HCT116 (cell line): ENCODE data around the gene SNED1. TPM values are rescaled to one million over a fixed set of nuclear protein-coding genes. Genes with fewer than 3 reads are reported as not detected.

Experiments
- ATAC-seq: fragments of 200-7000 bp; cut with Tn5 transposase; 2 replicates; pipeline ENCODE4 v1.9.1; 2020; ENCODE audit warnings: mild to moderate bottlenecking, moderate library complexity
- BruUV-seq: library from RNA; stranded (reverse); fragments of 400-500 nt; replicated peaks from 2 replicates; lab custom pipeline; 2021; lab: Mats Ljungman, UMichigan
- CTCF ChIA-PET: fragments of 300-600 bp; sonication (Branson Sonifier 250); formaldehyde crosslinking; loops from one replicate; lab custom pipeline; 2021; ENCODE audit warnings: antibody characterized with exemption; lab: Charles Lee
- POLR2A ChIA-PET: fragments of 300-600, 350-600 bp; sonication (Branson Sonifier 250); formaldehyde crosslinking; loops from one replicate; lab custom pipeline; 2021; ENCODE audit warnings: antibody characterized with exemption; lab: Charles Lee
- RAD21 ChIA-PET, 2 experiments: fragments of 300-600 bp; sonication (Branson Sonifier 250); formaldehyde crosslinking; loops; one replicate each; lab custom pipeline; 2023; ENCODE audit warnings: low total read pairs in 2 of 2; ENCODE audit not compliant: uncharacterized antibody in 2 of 2, unreplicated experiment in 2 of 2, low non-redundant PET in 1 of 2; lab: Charles Lee
- DNase-seq: peaks from one replicate; pipeline ENCODE4 v3.0.0-alpha.2; 2010; ENCODE audit warnings: low read depth, low spot score
- H2AFZ ChIP-seq: fragments of 200-600 bp; shearing (Covaris generic), sonication (generic); 2 replicates; pipeline ENCODE4 v1.6.1; 2017; ENCODE audit warnings: low read depth, mixed run types, mixed read lengths, antibody characterized with exemption, low read length; ENCODE audit not compliant: poor library complexity, severe bottlenecking
- H3K27ac ChIP-seq: 2 replicates; pipeline ENCODE4 v1.5.1; 2012; ENCODE audit warnings: low read depth, low read length
- H3K27me3 ChIP-seq: fragments of 200-600 bp; sonication (generic); 2 replicates; pipeline ENCODE4 v1.6.1; 2016; ENCODE audit warnings: mixed run types, low read length, mixed read lengths; ENCODE audit not compliant: insufficient read depth
- H3K36me3 ChIP-seq, 2 experiments: fragments of 200-500 bp in 1 of 2; fragments of 200-600 bp in 1 of 2; sonication (Bioruptor generic) in 1 of 2; sonication (generic) in 1 of 2; 2 replicates each; pipeline versions ENCODE4 v1.5.1 to v1.6.1; 2014 to 2016; ENCODE audit warnings: low read length in 2 of 2, inconsistent platforms in 1 of 2, mixed read lengths in 1 of 2, mixed run types in 1 of 2; ENCODE audit not compliant: insufficient read depth in 2 of 2, control insufficient read depth in 1 of 2
- H3K4me1 ChIP-seq, 2 experiments: fragments of 200-600 bp in 1 of 2; sonication (generic) in 1 of 2; 2 replicates each; pipeline versions ENCODE4 v1.5.1 to v1.6.1; 2012 to 2017; ENCODE audit warnings: low read length in 2 of 2, inconsistent platforms in 1 of 2, mild to moderate bottlenecking in 1 of 2, mixed read lengths in 1 of 2, mixed run types in 1 of 2, moderate library complexity in 1 of 2; ENCODE audit not compliant: insufficient read depth in 2 of 2, control insufficient read depth in 1 of 2
- H3K4me2 ChIP-seq: fragments of 200-600 bp; sonication (generic); 2 replicates; pipeline ENCODE4 v1.6.1; 2017; ENCODE audit warnings: mixed run types, low read length, mixed read lengths
- H3K4me3 ChIP-seq, 2 experiments: fragments of 200-600 bp in 1 of 2; sonication (generic) in 1 of 2; replicated peaks in 1 of 2; 2 replicates each; pipeline ENCODE4 v1.5.1; 2011 to 2016; ENCODE audit warnings: low read length in 2 of 2, control low read depth in 1 of 2, low read depth in 1 of 2, mild to moderate bottlenecking in 1 of 2, mixed read lengths in 1 of 2, mixed run types in 1 of 2
- H3K79me2 ChIP-seq: fragments of 200-600 bp; sonication (generic); 2 replicates; pipeline ENCODE4 v1.6.1; 2017; ENCODE audit warnings: mild to moderate bottlenecking, mixed run types, low read length, moderate library complexity, mixed read lengths; ENCODE audit not compliant: insufficient read depth
- H3K9ac ChIP-seq: fragments of 200-600 bp; sonication (generic); 2 replicates; pipeline ENCODE4 v1.6.1; 2016; ENCODE audit warnings: low read length, mixed read lengths
- H3K9me2 ChIP-seq: fragments of 200-600 bp; sonication (generic), shearing (Covaris generic); 2 replicates; pipeline ENCODE4 v1.6.1; 2017; ENCODE audit warnings: mixed run types, mild to moderate bottlenecking, moderate library complexity; ENCODE audit not compliant: insufficient read depth
- H3K9me3 ChIP-seq, 2 experiments: fragments of 200-500 bp in 1 of 2; fragments of 200-600 bp in 1 of 2; sonication (Bioruptor generic) in 1 of 2; sonication (generic) in 1 of 2; 2 replicates each; pipeline ENCODE4 v1.6.1; 2014 to 2017; ENCODE audit warnings: low read length in 2 of 2, mixed read lengths in 2 of 2, inconsistent platforms in 1 of 2, low read depth in 1 of 2, mild to moderate bottlenecking in 1 of 2, mixed run types in 1 of 2, moderate library complexity in 1 of 2; ENCODE audit not compliant: control insufficient read depth in 1 of 2, insufficient read depth in 1 of 2
- H4K20me1 ChIP-seq: fragments of 200-600 bp; sonication (generic), shearing (Covaris generic); 2 replicates; pipeline ENCODE4 v1.6.1; 2017; ENCODE audit warnings: mixed run types, mild to moderate bottlenecking, moderate library complexity; ENCODE audit not compliant: insufficient read depth
- CBX3 ChIP-seq: IDR thresholded peaks from 2 replicates; pipeline ENCODE4 v1.6.1; 2012; ENCODE audit warnings: low read depth
- CEBPB ChIP-seq: IDR thresholded peaks from 2 replicates; pipeline ENCODE4 v1.6.1; 2012; ENCODE audit warnings: low read depth
- ELF1 ChIP-seq: IDR thresholded peaks from 2 replicates; pipeline ENCODE4 v1.6.1; 2012; ENCODE audit warnings: low read depth, borderline replicate concordance
- EZH2 ChIP-seq: fragments of 200-600 bp; sonication (generic); IDR thresholded peaks from 2 replicates; pipeline ENCODE4 v1.6.1; 2017; ENCODE audit warnings: antibody characterized with exemption, mixed run types
- EZH2phosphoT487 ChIP-seq: fragments of 200-600 bp; IDR thresholded peaks from 2 replicates; pipeline ENCODE4 v1.6.1; 2018; ENCODE audit warnings: antibody characterized with exemption, borderline replicate concordance
- FOSL1 ChIP-seq: IDR thresholded peaks from 2 replicates; pipeline ENCODE4 v1.6.1; 2012; ENCODE audit warnings: low read depth
- POLR2A ChIP-seq: IDR thresholded peaks from 2 replicates; pipeline ENCODE4 v1.7.0; 2011; ENCODE audit warnings: borderline replicate concordance; ENCODE audit not compliant: insufficient read depth, insufficient read length; ENCODE audit errors: extremely low read depth
- POLR2AphosphoS5 ChIP-seq: IDR thresholded peaks from 2 replicates; pipeline ENCODE4 v1.6.1; 2011; ENCODE audit warnings: mild to moderate bottlenecking, low read depth, low read length, moderate library complexity
- RAD21 ChIP-seq: IDR thresholded peaks from 2 replicates; pipeline ENCODE4 v1.6.1; 2012; ENCODE audit warnings: low read depth, mild to moderate bottlenecking
- SIN3A ChIP-seq: IDR thresholded peaks from 2 replicates; pipeline ENCODE4 v1.6.1; 2012; ENCODE audit warnings: low read depth
- SP1 ChIP-seq: IDR thresholded peaks from 2 replicates; pipeline ENCODE4 v1.6.1; 2012; ENCODE audit warnings: low read depth
- SRF ChIP-seq: IDR thresholded peaks from 2 replicates; pipeline ENCODE4 v1.6.1; 2012; ENCODE audit warnings: low read depth
- YY1 ChIP-seq: IDR thresholded peaks from 2 replicates; pipeline ENCODE4 v1.6.1; 2011; ENCODE audit warnings: low read length, low read depth, moderate library complexity, mild to moderate bottlenecking; ENCODE audit not compliant: insufficient replicate concordance; ENCODE audit errors: extremely low read depth
- ZFX ChIP-seq: fragments of 450-650 bp; IDR thresholded peaks from 2 replicates; pipeline ENCODE4 v1.6.1; 2017
- ZNF274 ChIP-seq: fragments of 200-500 bp; sonication (Bioruptor generic); IDR thresholded peaks from 2 replicates; pipeline ENCODE4 v1.6.1; 2014; ENCODE audit warnings: mild to moderate bottlenecking, low read depth, low read length, inconsistent platforms
- intact Hi-C: fragments of 100-400 bp; cut with micrococcal nuclease; formaldehyde crosslinking; loops from 2 replicates; pipeline ENCODE4 v1.10.0; 2022
- total RNA-seq: library from RNA; stranded (reverse); gene quantifications from one replicate; pipeline ENCODE4 v1.2.1, GENCODE V29; 2021; ENCODE audit not compliant: unreplicated experiment
- TF ChIP-seq, protein P1 (sequence below): IDR thresholded peaks from 2 replicates; pipeline ENCODE4 v1.6.1; 2012; ENCODE audit warnings: low read depth
- TF ChIP-seq, protein P2 (sequence below), 3 experiments: fragments of 200-600 bp in 1 of 3; sonication (generic) in 1 of 3; IDR thresholded peaks in 2 of 3; conservative IDR thresholded peaks in 1 of 3; 2 replicates each; pipeline ENCODE4 v1.5.1; 2012 to 2017; ENCODE audit warnings: low read depth in 2 of 3, low read length in 2 of 3, antibody characterized with exemption in 1 of 3, borderline replicate concordance in 1 of 3, control low read depth in 1 of 3, mild to moderate bottlenecking in 1 of 3, mixed read lengths in 1 of 3, mixed run types in 1 of 3, moderate library complexity in 1 of 3; ENCODE audit not compliant: insufficient read depth in 1 of 3
- TF ChIP-seq, protein P3 (sequence below): IDR thresholded peaks from 2 replicates; pipeline ENCODE4 v1.6.1; 2011; ENCODE audit warnings: mild to moderate bottlenecking, low read length, moderate library complexity; ENCODE audit not compliant: insufficient replicate concordance; ENCODE audit errors: extremely low read depth
- TF ChIP-seq, protein P4 (sequence below): IDR thresholded peaks from 2 replicates; pipeline ENCODE4 v1.6.1; 2012

SNED1 gene
- total RNA-seq, 1 experiment from 2014 or later: 9.6 TPM

DNA sequence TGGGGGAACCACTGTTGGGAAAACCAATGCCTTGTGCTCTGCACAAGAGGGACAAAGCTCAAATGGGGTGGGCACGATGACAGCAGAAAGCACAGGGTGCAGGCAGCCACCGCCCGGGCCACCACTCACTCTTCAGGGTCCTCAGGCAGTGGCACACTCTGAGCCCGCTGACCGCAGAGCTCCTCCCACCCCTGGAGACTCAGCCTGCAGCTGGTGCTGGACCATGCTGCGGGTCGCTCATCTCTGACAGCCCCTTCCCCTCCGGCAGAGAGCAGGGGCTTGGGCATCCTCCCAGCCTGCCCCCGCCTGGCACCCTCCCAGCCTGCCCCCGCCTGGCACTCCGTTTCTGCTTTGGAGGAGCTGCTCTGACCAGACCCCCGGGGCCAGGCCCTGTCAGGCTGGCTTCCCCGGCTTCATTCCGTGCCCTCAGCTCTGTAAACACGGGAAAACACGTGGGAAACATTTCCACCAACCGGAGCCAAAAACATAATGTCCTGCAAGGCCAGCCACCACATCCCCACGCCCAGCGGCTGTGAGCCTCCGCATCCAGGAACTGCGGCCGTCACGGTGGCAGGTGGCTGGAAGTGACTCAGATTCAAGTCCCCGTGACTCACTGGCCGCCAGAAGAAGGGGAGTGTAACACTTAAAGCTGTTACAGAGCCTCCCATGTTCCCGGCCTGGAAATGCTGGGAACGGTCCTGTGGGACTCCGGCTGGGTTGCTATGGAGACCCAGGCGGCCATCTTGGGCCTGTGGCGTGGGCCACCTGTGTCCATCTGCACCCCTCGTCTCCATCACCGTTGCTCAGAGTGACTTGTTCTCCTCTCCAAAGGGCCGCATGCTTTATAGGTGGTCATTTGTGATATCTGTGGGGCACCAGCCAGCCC is 6.8 kb upstream of the SNED1 start:
- POLR2A ChIA-PET: no interaction called here
- Histone ChIP-seq H3K4me2 (peak overlapping the region; percentile 51), H3K9me2 (no peaks in the 10 kb centered on the region), H4K20me1 (no peaks in the 10 kb centered on the region), H3K79me2 (no peaks in the 10 kb centered on the region), H3K36me3 (no peaks in the 10 kb centered on the region), H3K4me3 (peak overlapping the region in 1 of 2 experiments; percentile 8; a peak in 1 of 4 replicates), H3K9ac (no peak overlapping the region), H3K4me1 (peaks cover 6 to 20% of the 10 kb centered on the region in 2 experiments; a peak in 3 of 4 replicates), H2AFZ (peak overlapping the region; percentile 47), H3K9me3 (no peaks in the 10 kb centered on the region), H3K27me3 (no peaks in the 10 kb centered on the region), H3K27ac (no peak overlapping the region; the same call in 1 of the 2 replicates)
- CTCF ChIA-PET: interaction anchor here (1.1 kb wide), 1 partner anchor 8 kb away, joined by 6 read pairs; no protein-coding TSS in a partner anchor
- no TSS peak for BruUV-seq
- DNase-seq (peak; percentile 80), ATAC-seq (peak; percentile 74)
- RAD21 ChIA-PET: no interaction called here
- intact Hi-C loops: loop anchor here (2.0 kb wide), 1 partner anchor 141 kb away; no protein-coding TSS in a partner anchor
- TF ChIP-seq ZNF274 (no peak), EZH2phosphoT487 (no peak), CEBPB (no peak), SIN3A (no peak), SRF (no peak), FOSL1 (no peak), YY1 (peak; percentile 86), EZH2 (no peak), POLR2AphosphoS5 (peak; percentile 47), CBX3 (no peak), ZFX (peak; percentile 54), RAD21 (no peak), ELF1 (no peak), POLR2A (no peak), SP1 (no peak)
- TF ChIP-seq, protein P1, sequence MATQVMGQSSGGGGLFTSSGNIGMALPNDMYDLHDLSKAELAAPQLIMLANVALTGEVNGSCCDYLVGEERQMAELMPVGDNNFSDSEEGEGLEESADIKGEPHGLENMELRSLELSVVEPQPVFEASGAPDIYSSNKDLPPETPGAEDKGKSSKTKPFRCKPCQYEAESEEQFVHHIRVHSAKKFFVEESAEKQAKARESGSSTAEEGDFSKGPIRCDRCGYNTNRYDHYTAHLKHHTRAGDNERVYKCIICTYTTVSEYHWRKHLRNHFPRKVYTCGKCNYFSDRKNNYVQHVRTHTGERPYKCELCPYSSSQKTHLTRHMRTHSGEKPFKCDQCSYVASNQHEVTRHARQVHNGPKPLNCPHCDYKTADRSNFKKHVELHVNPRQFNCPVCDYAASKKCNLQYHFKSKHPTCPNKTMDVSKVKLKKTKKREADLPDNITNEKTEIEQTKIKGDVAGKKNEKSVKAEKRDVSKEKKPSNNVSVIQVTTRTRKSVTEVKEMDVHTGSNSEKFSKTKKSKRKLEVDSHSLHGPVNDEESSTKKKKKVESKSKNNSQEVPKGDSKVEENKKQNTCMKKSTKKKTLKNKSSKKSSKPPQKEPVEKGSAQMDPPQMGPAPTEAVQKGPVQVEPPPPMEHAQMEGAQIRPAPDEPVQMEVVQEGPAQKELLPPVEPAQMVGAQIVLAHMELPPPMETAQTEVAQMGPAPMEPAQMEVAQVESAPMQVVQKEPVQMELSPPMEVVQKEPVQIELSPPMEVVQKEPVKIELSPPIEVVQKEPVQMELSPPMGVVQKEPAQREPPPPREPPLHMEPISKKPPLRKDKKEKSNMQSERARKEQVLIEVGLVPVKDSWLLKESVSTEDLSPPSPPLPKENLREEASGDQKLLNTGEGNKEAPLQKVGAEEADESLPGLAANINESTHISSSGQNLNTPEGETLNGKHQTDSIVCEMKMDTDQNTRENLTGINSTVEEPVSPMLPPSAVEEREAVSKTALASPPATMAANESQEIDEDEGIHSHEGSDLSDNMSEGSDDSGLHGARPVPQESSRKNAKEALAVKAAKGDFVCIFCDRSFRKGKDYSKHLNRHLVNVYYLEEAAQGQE: no peak
- TF ChIP-seq, protein P2, sequence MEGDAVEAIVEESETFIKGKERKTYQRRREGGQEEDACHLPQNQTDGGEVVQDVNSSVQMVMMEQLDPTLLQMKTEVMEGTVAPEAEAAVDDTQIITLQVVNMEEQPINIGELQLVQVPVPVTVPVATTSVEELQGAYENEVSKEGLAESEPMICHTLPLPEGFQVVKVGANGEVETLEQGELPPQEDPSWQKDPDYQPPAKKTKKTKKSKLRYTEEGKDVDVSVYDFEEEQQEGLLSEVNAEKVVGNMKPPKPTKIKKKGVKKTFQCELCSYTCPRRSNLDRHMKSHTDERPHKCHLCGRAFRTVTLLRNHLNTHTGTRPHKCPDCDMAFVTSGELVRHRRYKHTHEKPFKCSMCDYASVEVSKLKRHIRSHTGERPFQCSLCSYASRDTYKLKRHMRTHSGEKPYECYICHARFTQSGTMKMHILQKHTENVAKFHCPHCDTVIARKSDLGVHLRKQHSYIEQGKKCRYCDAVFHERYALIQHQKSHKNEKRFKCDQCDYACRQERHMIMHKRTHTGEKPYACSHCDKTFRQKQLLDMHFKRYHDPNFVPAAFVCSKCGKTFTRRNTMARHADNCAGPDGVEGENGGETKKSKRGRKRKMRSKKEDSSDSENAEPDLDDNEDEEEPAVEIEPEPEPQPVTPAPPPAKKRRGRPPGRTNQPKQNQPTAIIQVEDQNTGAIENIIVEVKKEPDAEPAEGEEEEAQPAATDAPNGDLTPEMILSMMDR (IDR thresholded peaks at IDR 0.05 in 2 of 3, conservative IDR thresholded peaks at IDR 0.05 in 1 of 3; ENCODE audit: borderline replicate concordance in 1 of 3, insufficient read depth in 1 of 3, low read depth in 2 of 3, low read length in 2 of 3): no peak
- TF ChIP-seq, protein P3, sequence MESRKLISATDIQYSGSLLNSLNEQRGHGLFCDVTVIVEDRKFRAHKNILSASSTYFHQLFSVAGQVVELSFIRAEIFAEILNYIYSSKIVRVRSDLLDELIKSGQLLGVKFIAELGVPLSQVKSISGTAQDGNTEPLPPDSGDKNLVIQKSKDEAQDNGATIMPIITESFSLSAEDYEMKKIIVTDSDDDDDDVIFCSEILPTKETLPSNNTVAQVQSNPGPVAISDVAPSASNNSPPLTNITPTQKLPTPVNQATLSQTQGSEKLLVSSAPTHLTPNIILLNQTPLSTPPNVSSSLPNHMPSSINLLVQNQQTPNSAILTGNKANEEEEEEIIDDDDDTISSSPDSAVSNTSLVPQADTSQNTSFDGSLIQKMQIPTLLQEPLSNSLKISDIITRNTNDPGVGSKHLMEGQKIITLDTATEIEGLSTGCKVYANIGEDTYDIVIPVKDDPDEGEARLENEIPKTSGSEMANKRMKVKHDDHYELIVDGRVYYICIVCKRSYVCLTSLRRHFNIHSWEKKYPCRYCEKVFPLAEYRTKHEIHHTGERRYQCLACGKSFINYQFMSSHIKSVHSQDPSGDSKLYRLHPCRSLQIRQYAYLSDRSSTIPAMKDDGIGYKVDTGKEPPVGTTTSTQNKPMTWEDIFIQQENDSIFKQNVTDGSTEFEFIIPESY: no peak
- TF ChIP-seq, protein P4, sequence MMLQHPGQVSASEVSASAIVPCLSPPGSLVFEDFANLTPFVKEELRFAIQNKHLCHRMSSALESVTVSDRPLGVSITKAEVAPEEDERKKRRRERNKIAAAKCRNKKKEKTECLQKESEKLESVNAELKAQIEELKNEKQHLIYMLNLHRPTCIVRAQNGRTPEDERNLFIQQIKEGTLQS: no peak
